Neural cell (in vitro differentiated cells): ENCODE data around the gene NEK4. TPM values are rescaled to one million over a fixed set of nuclear protein-coding genes. Genes with fewer than 3 reads are reported as not detected.

ENCODE experiments used
- H2AFZ ChIP-seq: fragments of 200-600, 300-800 bp; sonication (generic), shearing (Covaris generic); 2 replicates; pipeline ENCODE4 v1.6.0; 2014; ENCODE audit warnings: low read depth, mild to moderate bottlenecking, antibody characterized with exemption, low read length, moderate library complexity
- H3F3A ChIP-seq: fragments of 200-600 bp; shearing (Covaris generic); 2 replicates; pipeline ENCODE4 v1.6.1; 2016; ENCODE audit warnings: mild to moderate bottlenecking, moderate library complexity, mixed read lengths, antibody characterized with exemption, low read length; ENCODE audit not compliant: insufficient read depth, poor library complexity, severe bottlenecking
- H3K27ac ChIP-seq: fragments of 200-600, 300-800 bp; sonication (generic), shearing (Covaris generic); 2 replicates; pipeline ENCODE4 v1.5.1; 2014; ENCODE audit warnings: mild to moderate bottlenecking, low read length, moderate library complexity
- H3K27me3 ChIP-seq: fragments of 300-800, 200-600 bp; sonication (generic), shearing (Covaris generic); 2 replicates; pipeline ENCODE4 v1.6.0; 2014; ENCODE audit warnings: mild to moderate bottlenecking, low read depth, low read length, moderate library complexity; ENCODE audit not compliant: insufficient read depth
- H3K36me3 ChIP-seq: fragments of 300-800, 200-600 bp; sonication (generic), shearing (Covaris generic); 2 replicates; pipeline ENCODE4 v1.5.1; 2014; ENCODE audit warnings: mild to moderate bottlenecking, antibody characterized with exemption, low read length, moderate library complexity; ENCODE audit not compliant: insufficient read depth
- H3K4me2 ChIP-seq: fragments of 300-800, 200-600 bp; sonication (generic), shearing (Covaris generic); 2 replicates; pipeline ENCODE4 v1.6.0; 2014; ENCODE audit warnings: mild to moderate bottlenecking, low read length
- H3K4me3 ChIP-seq: fragments of 300-800, 200-600 bp; sonication (generic), shearing (Covaris generic); 2 replicates; pipeline ENCODE4 v1.5.1; 2014; ENCODE audit warnings: mild to moderate bottlenecking, low read length, moderate library complexity
- H3K79me2 ChIP-seq: fragments of 200-600 bp; shearing (Covaris generic); replicated peaks from 2 replicates; pipeline ENCODE4 v1.6.0; 2014; ENCODE audit warnings: mild to moderate bottlenecking, low read length, moderate library complexity; ENCODE audit not compliant: insufficient read depth
- H3K9ac ChIP-seq: fragments of 300-800, 200-600 bp; sonication (generic), shearing (Covaris generic); 2 replicates; pipeline ENCODE4 v1.6.1; 2016; ENCODE audit warnings: mild to moderate bottlenecking, low read length, mixed read lengths
- H3K9me2 ChIP-seq: fragments of 200-600 bp; shearing (Covaris generic); 2 replicates; pipeline ENCODE4 v1.6.1; 2016; ENCODE audit warnings: mild to moderate bottlenecking, low read length, mixed read lengths; ENCODE audit not compliant: insufficient read depth
- H3K9me3 ChIP-seq: fragments of 200-600, 300-800 bp; sonication (generic), shearing (Covaris generic); 2 replicates; pipeline ENCODE4 v1.6.1; 2016; ENCODE audit warnings: mild to moderate bottlenecking, mixed run types, low read length, moderate library complexity, mixed read lengths
- H4K20me1 ChIP-seq: fragments of 200-600 bp; shearing (Covaris generic); 2 replicates; pipeline ENCODE4 v1.6.1; 2016; ENCODE audit warnings: mild to moderate bottlenecking, mixed run types; ENCODE audit not compliant: insufficient read depth
- CTCF ChIP-seq: fragments of 450-650 bp; IDR thresholded peaks from 2 replicates; pipeline ENCODE4 v1.5.1; 2014; ENCODE audit warnings: antibody characterized with exemption, mild to moderate bottlenecking, moderate library complexity; ENCODE audit not compliant: poor library complexity, severe bottlenecking
- EP300 ChIP-seq: fragments of 450-650 bp; conservative IDR thresholded peaks from 2 replicates; pipeline ENCODE4 v1.6.1; 2014; ENCODE audit warnings: antibody characterized with exemption, mild to moderate bottlenecking, moderate library complexity; ENCODE audit not compliant: poor library complexity, severe bottlenecking
- EZH2 ChIP-seq: fragments of 200-600, 300-800 bp; shearing (Covaris generic), sonication (generic); IDR thresholded peaks from 2 replicates; pipeline ENCODE4 v1.6.1; 2014; ENCODE audit warnings: antibody characterized with exemption, low read length, borderline replicate concordance, mild to moderate bottlenecking; ENCODE audit not compliant: insufficient read depth, poor library complexity, severe bottlenecking
- MXI1 ChIP-seq: fragments of 450-650 bp; conservative IDR thresholded peaks from 2 replicates; pipeline ENCODE4 v1.6.1; 2014; ENCODE audit warnings: antibody characterized with exemption, mild to moderate bottlenecking; ENCODE audit not compliant: poor library complexity, severe bottlenecking
- POLR2AphosphoS5 ChIP-seq: IDR thresholded peaks from 2 replicates; pipeline ENCODE4 v1.6.1; 2012
- RAD21 ChIP-seq: fragments of 450-650 bp; conservative IDR thresholded peaks from 2 replicates; pipeline ENCODE4 v1.6.1; 2014; ENCODE audit warnings: antibody characterized with exemption, mild to moderate bottlenecking, moderate library complexity
- SMC3 ChIP-seq: fragments of 450-650 bp; conservative IDR thresholded peaks from 2 replicates; pipeline ENCODE4 v1.6.1; 2014; ENCODE audit warnings: antibody characterized with exemption, mild to moderate bottlenecking, moderate library complexity; ENCODE audit not compliant: poor library complexity
- TAF1 ChIP-seq: IDR thresholded peaks from 2 replicates; pipeline ENCODE4 v1.6.1; 2012; ENCODE audit warnings: low read depth
- polyA plus RNA-seq: library from polyadenylated mRNA; depleted of rRNA; stranded (reverse); fragments of >200 nt; gene quantifications from 2 replicates; pipeline ENCODE4 v1.2.3, GENCODE V29; 2014
- TF ChIP-seq, protein P1 (sequence below): IDR thresholded peaks from 2 replicates; pipeline ENCODE4 v1.6.1; 2012; ENCODE audit warnings: borderline replicate concordance

NEK4 gene
- polyA plus RNA-seq, 1 donor from 2014 or later, result 45.6 TPM

DNA sequence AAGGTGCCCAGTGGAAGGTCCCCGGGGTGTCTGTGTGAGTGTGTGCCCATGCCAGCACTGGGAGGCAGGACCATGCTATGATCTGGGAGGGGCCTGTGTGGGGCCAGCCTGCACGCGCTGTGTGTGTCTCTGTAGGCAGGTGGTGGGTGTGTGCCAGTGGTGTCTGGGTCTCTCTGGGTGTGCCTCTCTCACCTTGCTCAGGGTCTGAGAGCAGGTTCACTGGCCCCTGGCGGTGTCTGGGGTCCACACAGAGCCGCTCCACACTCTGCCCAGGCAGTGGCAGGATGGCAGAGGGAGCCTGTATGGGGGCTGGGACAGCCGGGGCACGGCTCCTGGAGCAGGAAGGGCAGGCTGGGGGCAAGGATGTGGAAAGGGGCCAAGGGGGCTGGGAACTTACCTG is 47.1 kb upstream of the NEK4 start:
- Histone ChIP-seq H3K4me2 (no peak overlapping the region), H3K27me3 (no peaks in the 10 kb centered on the region), H3K27ac (no peak overlapping the region), H3K9ac (no peak overlapping the region), H3K36me3 (no peaks in the 10 kb centered on the region), H3K9me3 (no peaks in the 10 kb centered on the region), H4K20me1 (no peaks in the 10 kb centered on the region), H3K4me3 (no peak overlapping the region), H3K9me2 (no peaks in the 10 kb centered on the region), H3K79me2 (no peaks in the 10 kb centered on the region), H2AFZ (no peak overlapping the region), H3F3A (no peaks in the 10 kb centered on the region)
- no peak for TF ChIP-seq CTCF
- TF ChIP-seq POLR2AphosphoS5, result no peak

- no peak overlapping the region for H3K9ac ChIP-seq
- H3K79me2 ChIP-seq, result no peaks in the 10 kb centered on the region
- H3K27me3 ChIP-seq, result no peaks in the 10 kb centered on the region
- H2AFZ ChIP-seq, result no peak overlapping the region
- no peak overlapping the region for H3K4me3 ChIP-seq
- H3K27ac ChIP-seq, result no peak overlapping the region
- H3K9me3 ChIP-seq, result no peaks in the 10 kb centered on the region
- H3F3A ChIP-seq, result no peaks in the 10 kb centered on the region
- H3K4me2 ChIP-seq, result no peak overlapping the region
- no peak for TF ChIP-seq CTCF
- no peaks in the 10 kb centered on the region for H3K36me3 ChIP-seq
- H3K9me2 ChIP-seq, result no peaks in the 10 kb centered on the region
- no peaks in the 10 kb centered on the region for H4K20me1 ChIP-seq
Measured at GRCh38 chr3:52817221-52817620, 46.5 kb upstream of the NEK4 start.

DNA sequence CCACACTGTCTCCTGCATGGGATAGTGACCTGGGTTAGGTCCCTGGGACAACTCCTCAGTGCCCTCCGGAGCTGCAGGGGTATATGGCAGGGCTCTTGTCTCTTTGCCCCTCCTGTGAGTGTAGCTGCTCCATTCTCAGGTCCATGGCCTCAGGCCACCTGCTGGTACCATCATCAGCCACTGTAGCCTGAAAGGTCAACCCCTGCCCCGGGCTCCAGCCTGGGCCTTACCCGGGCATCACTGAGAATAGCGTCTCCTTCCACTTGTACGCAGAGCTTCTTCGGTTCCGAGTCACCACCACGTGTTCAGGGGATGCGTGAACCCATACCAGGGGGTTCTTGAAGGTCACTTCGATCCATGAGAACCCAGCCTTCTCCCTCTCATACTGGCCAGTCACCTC is 45.9 kb upstream of the NEK4 start:
- no peaks in the 10 kb centered on the region for H3K79me2 ChIP-seq
- H3K36me3 ChIP-seq, result no peaks in the 10 kb centered on the region
- no peaks in the 10 kb centered on the region for H3K9me2 ChIP-seq
- H3K27me3 ChIP-seq, result no peaks in the 10 kb centered on the region
- H3F3A ChIP-seq, result no peaks in the 10 kb centered on the region
- no peaks in the 10 kb centered on the region for H4K20me1 ChIP-seq
- no peak overlapping the region for H3K4me2 ChIP-seq
- H2AFZ ChIP-seq, result no peak overlapping the region
- no peak overlapping the region for H3K27ac ChIP-seq
- no peak overlapping the region for H3K4me3 ChIP-seq
- no peaks in the 10 kb centered on the region for H3K9me3 ChIP-seq
- H3K9ac ChIP-seq, result no peak overlapping the region
- TF ChIP-seq EZH2 (no peak), POLR2AphosphoS5 (no peak), TAF1 (no peak), SMC3 (no peak), EP300 (no peak), RAD21 (no peak), CTCF (no peak), MXI1 (no peak)
- TF ChIP-seq, protein P1, sequence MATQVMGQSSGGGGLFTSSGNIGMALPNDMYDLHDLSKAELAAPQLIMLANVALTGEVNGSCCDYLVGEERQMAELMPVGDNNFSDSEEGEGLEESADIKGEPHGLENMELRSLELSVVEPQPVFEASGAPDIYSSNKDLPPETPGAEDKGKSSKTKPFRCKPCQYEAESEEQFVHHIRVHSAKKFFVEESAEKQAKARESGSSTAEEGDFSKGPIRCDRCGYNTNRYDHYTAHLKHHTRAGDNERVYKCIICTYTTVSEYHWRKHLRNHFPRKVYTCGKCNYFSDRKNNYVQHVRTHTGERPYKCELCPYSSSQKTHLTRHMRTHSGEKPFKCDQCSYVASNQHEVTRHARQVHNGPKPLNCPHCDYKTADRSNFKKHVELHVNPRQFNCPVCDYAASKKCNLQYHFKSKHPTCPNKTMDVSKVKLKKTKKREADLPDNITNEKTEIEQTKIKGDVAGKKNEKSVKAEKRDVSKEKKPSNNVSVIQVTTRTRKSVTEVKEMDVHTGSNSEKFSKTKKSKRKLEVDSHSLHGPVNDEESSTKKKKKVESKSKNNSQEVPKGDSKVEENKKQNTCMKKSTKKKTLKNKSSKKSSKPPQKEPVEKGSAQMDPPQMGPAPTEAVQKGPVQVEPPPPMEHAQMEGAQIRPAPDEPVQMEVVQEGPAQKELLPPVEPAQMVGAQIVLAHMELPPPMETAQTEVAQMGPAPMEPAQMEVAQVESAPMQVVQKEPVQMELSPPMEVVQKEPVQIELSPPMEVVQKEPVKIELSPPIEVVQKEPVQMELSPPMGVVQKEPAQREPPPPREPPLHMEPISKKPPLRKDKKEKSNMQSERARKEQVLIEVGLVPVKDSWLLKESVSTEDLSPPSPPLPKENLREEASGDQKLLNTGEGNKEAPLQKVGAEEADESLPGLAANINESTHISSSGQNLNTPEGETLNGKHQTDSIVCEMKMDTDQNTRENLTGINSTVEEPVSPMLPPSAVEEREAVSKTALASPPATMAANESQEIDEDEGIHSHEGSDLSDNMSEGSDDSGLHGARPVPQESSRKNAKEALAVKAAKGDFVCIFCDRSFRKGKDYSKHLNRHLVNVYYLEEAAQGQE, result no peak
